ENCODE results near the gene RINT1.

Gene RINT1

DNA sequence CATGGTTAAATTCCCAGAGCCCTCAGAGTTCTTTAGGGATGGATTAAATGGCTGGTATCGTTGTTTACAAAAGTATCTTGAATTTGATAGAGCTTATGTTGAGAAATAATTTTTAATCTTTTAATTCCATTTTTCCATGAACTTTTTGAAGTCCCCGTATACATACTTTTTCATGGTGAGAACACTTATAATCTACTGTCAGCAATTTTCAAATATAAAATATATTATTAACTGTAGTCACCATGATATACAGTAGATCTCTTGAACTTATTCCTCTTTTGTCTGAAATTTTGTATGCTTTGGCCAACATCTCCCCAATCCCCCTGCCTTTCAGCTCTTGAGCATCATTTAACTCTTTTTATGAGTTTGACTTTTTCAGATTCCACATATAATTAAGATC is 39.9 kb downstream of the RINT1 start:
- TF ChIP-seq EZH2phosphoT487 (IDR thresholded peaks at IDR 0.05; ENCODE audit: low read length) (no peak), EZH2 (optimal IDR thresholded peaks at IDR 0.05; ENCODE audit: low read depth, low read length) (no peak)
- TF ChIP-seq, protein P1, sequence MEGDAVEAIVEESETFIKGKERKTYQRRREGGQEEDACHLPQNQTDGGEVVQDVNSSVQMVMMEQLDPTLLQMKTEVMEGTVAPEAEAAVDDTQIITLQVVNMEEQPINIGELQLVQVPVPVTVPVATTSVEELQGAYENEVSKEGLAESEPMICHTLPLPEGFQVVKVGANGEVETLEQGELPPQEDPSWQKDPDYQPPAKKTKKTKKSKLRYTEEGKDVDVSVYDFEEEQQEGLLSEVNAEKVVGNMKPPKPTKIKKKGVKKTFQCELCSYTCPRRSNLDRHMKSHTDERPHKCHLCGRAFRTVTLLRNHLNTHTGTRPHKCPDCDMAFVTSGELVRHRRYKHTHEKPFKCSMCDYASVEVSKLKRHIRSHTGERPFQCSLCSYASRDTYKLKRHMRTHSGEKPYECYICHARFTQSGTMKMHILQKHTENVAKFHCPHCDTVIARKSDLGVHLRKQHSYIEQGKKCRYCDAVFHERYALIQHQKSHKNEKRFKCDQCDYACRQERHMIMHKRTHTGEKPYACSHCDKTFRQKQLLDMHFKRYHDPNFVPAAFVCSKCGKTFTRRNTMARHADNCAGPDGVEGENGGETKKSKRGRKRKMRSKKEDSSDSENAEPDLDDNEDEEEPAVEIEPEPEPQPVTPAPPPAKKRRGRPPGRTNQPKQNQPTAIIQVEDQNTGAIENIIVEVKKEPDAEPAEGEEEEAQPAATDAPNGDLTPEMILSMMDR (IDR thresholded peaks at IDR 0.05; ENCODE audit: low read length): no peak
- H3K4me3 ChIP-seq (ENCODE audit: low read length): no peak overlapping the region

DNA sequence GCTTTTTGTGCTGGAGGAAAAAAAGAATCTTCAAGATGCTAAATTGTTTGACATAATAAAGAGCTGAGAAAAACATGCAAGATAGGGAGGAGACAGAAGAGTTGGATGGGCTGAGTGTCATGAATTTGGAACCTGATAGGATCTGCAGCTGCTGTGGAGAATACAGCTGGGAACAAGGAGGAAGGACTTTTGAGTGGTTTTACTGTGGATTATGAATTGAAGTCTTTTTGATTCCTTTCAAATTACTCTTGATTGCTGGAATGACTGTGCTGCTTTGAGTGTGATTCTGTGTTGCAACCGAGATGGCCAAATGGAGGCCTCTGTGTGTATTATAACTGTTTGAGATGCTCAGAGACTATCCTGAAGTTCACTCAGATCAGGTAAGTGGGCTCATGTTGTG is 45.2 kb downstream of the RINT1 start:
- no peaks in the 10 kb centered on the region for H3K36me3 ChIP-seq (replicated peaks; ENCODE audit: insufficient read depth, low read length)
- H2AFZ ChIP-seq (ENCODE audit: low read length): no peak overlapping the region
- no peak overlapping the region for H3K27ac ChIP-seq (ENCODE audit: low read length)
- no peaks in the 10 kb centered on the region for H3F3A ChIP-seq (ENCODE audit: insufficient read depth, low read length)
- no peak overlapping the region for H3K4me2 ChIP-seq (ENCODE audit: low read depth, low read length)
- DNase-seq: no peak
- H3K9me2 ChIP-seq (replicated peaks; ENCODE audit: insufficient read depth, low read length): no peaks in the 10 kb centered on the region
- H3K9me3 ChIP-seq (replicated peaks; ENCODE audit: insufficient read depth, low read length): no peaks in the 10 kb centered on the region
- no peaks in the 10 kb centered on the region for H3K79me2 ChIP-seq (ENCODE audit: low read length)
- H4K20me1 ChIP-seq (ENCODE audit: insufficient read depth, low read length): no peaks in the 10 kb centered on the region
- TF ChIP-seq, protein P1 (IDR thresholded peaks at IDR 0.05; ENCODE audit: low read length): no peak
- TF ChIP-seq EZH2 (optimal IDR thresholded peaks at IDR 0.05; ENCODE audit: low read depth, low read length) (no peak), EZH2phosphoT487 (IDR thresholded peaks at IDR 0.05; ENCODE audit: low read length) (no peak)
- H3K9ac ChIP-seq (ENCODE audit: low read length): no peak overlapping the region
- no peaks in the 10 kb centered on the region for H3K27me3 ChIP-seq (replicated peaks; ENCODE audit: insufficient read depth, low read length)
- H3K4me3 ChIP-seq (ENCODE audit: low read length): no peak overlapping the region
- H3K4me1 ChIP-seq (ENCODE audit: low read length): no peaks in the 10 kb centered on the region

More for the DNA sequence above, 39.9 kb downstream of the RINT1 start:
- DNase-seq: no peak
- no peaks in the 10 kb centered on the region for H3K36me3 ChIP-seq (replicated peaks; ENCODE audit: insufficient read depth, low read length)
- no peaks in the 10 kb centered on the region for H3K79me2 ChIP-seq (ENCODE audit: low read length)
- no peak overlapping the region for H3K27ac ChIP-seq (ENCODE audit: low read length)
- H3K9me3 ChIP-seq (replicated peaks; ENCODE audit: insufficient read depth, low read length): no peaks in the 10 kb centered on the region
- H3K9me2 ChIP-seq (replicated peaks; ENCODE audit: insufficient read depth, low read length): no peaks in the 10 kb centered on the region
- no peak overlapping the region for H3K4me2 ChIP-seq (ENCODE audit: low read depth, low read length)
- no peak overlapping the region for H2AFZ ChIP-seq (ENCODE audit: low read length)
- H3K9ac ChIP-seq (ENCODE audit: low read length): no peak overlapping the region
- H4K20me1 ChIP-seq (ENCODE audit: insufficient read depth, low read length): no peaks in the 10 kb centered on the region
- no peaks in the 10 kb centered on the region for H3K27me3 ChIP-seq (replicated peaks; ENCODE audit: insufficient read depth, low read length)
- H3F3A ChIP-seq (ENCODE audit: insufficient read depth, low read length): no peaks in the 10 kb centered on the region
- H3K4me1 ChIP-seq (ENCODE audit: low read length): no peaks in the 10 kb centered on the region

DNA sequence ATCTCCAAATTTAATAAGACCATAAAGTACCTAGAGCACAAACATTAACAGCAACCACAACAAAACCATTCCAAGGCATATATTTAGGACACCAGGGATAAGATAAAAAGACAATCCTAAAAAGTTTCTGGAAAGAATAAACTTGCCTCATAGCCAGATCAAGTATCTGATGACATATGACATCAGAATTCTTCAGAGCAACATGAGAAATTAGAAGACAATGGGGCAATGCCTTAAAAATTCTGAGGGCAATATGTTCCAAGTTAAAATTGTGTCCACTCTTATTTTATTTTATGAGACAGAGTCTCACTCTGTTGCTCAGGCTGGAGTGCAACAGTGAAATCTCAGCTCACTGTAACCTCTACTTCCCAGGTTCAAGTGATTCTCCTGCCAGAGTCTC is 46.5 kb downstream of the RINT1 start:
- H3K36me3 ChIP-seq (replicated peaks; ENCODE audit: insufficient read depth, low read length): no peaks in the 10 kb centered on the region
- H3K27me3 ChIP-seq (replicated peaks; ENCODE audit: insufficient read depth, low read length): no peaks in the 10 kb centered on the region
- no peaks in the 10 kb centered on the region for H3K9me2 ChIP-seq (replicated peaks; ENCODE audit: insufficient read depth, low read length)
- no peaks in the 10 kb centered on the region for H3K79me2 ChIP-seq (ENCODE audit: low read length)
- TF ChIP-seq, protein P1 (IDR thresholded peaks at IDR 0.05; ENCODE audit: low read length): no peak
- no peak for TF ChIP-seq EZH2 (optimal IDR thresholded peaks at IDR 0.05; ENCODE audit: low read depth, low read length)
- no peak for TF ChIP-seq EZH2phosphoT487 (IDR thresholded peaks at IDR 0.05; ENCODE audit: low read length)
- no peaks in the 10 kb centered on the region for H4K20me1 ChIP-seq (ENCODE audit: insufficient read depth, low read length)
- H3K4me1 ChIP-seq (ENCODE audit: low read length): no peaks in the 10 kb centered on the region
- no peak for DNase-seq
- no peak overlapping the region for H3K9ac ChIP-seq (ENCODE audit: low read length)
- no peak overlapping the region for H2AFZ ChIP-seq (ENCODE audit: low read length)
- H3K27ac ChIP-seq (ENCODE audit: low read length): no peak overlapping the region
- no peak overlapping the region for H3K4me3 ChIP-seq (ENCODE audit: low read length)
- H3K9me3 ChIP-seq (replicated peaks; ENCODE audit: insufficient read depth, low read length): no peaks in the 10 kb centered on the region
- no peak overlapping the region for H3K4me2 ChIP-seq (ENCODE audit: low read depth, low read length)
- no peaks in the 10 kb centered on the region for H3F3A ChIP-seq (ENCODE audit: insufficient read depth, low read length)
